Right atrium auricular region (tissue), 2 donors: ENCODE measurements around the gene NME7. TPM values are rescaled to one million over a fixed set of nuclear protein-coding genes. Genes with fewer than 3 reads are reported as not detected.

ENCODE experiments used
- DNase-seq: peaks from one replicate; pipeline ENCODE4 v3.0.0-alpha.2; 2019; ENCODE audit warnings: low spot score
- H3K27ac ChIP-seq, 2 donors: fragments of 200-600 bp; sonication (generic); 1 replicate in 1 of 2; 2 replicates in 1 of 2; pipeline ENCODE4 v1.5.1; 2016 to 2019
- H3K27me3 ChIP-seq, 2 donors: fragments of 200-600 bp; sonication (generic); one replicate each; pipeline versions ENCODE4 v1.5.1 to v1.6.0; 2017 to 2019
- H3K36me3 ChIP-seq: fragments of 200-600 bp; sonication (generic); one replicate; pipeline ENCODE4 v1.5.1; 2016
- H3K4me1 ChIP-seq, 2 donors: fragments of 200-600 bp; sonication (generic); one replicate each; pipeline versions ENCODE4 v1.5.1 to v1.6.0; 2017 to 2019
- H3K4me3 ChIP-seq, 2 donors: fragments of 200-600 bp; sonication (generic); 1 replicate in 1 of 2; 2 replicates in 1 of 2; pipeline ENCODE4 v1.5.1; 2017 to 2019; ENCODE audit warnings: mild to moderate bottlenecking in 1 of 2, moderate library complexity in 1 of 2
- H3K9me3 ChIP-seq, 2 donors: fragments of 200-600 bp; sonication (generic); one replicate each; pipeline ENCODE4 v1.5.1; 2019
- total RNA-seq, 2 donors: library from RNA; depleted of rRNA; stranded (reverse); fragments of >200 nt; gene quantifications; one replicate each; pipeline ENCODE4 v1.1.0, GENCODE V29; 2016
- TF ChIP-seq, protein P1 (sequence below), 2 donors: fragments of 200-600 bp; sonication (generic); IDR thresholded peaks; one replicate each; pipeline ENCODE4 v1.5.1; 2019; ENCODE audit warnings: antibody characterized with exemption in 2 of 2

The NME7 gene
- total RNA-seq, 2 donors from 2014 or later = 9.1 to 10.4 TPM

GRCh38 chr1:169305948-169306347 is 61.6 kb downstream of the NME7 start:
- Histone ChIP-seq H3K4me3 (no peak overlapping the region), H3K9me3 (no peaks in the 10 kb centered on the region), H3K4me1 (no peaks in the 10 kb centered on the region), H3K27me3 (no peaks in the 10 kb centered on the region), H3K36me3 (peaks cover 3% of the 10 kb centered on the region), H3K27ac (no peak overlapping the region)
- DNase-seq = no peak
- TF ChIP-seq, protein P1, sequence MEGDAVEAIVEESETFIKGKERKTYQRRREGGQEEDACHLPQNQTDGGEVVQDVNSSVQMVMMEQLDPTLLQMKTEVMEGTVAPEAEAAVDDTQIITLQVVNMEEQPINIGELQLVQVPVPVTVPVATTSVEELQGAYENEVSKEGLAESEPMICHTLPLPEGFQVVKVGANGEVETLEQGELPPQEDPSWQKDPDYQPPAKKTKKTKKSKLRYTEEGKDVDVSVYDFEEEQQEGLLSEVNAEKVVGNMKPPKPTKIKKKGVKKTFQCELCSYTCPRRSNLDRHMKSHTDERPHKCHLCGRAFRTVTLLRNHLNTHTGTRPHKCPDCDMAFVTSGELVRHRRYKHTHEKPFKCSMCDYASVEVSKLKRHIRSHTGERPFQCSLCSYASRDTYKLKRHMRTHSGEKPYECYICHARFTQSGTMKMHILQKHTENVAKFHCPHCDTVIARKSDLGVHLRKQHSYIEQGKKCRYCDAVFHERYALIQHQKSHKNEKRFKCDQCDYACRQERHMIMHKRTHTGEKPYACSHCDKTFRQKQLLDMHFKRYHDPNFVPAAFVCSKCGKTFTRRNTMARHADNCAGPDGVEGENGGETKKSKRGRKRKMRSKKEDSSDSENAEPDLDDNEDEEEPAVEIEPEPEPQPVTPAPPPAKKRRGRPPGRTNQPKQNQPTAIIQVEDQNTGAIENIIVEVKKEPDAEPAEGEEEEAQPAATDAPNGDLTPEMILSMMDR (IDR thresholded peaks at IDR 0.05) = no peak

DNA sequence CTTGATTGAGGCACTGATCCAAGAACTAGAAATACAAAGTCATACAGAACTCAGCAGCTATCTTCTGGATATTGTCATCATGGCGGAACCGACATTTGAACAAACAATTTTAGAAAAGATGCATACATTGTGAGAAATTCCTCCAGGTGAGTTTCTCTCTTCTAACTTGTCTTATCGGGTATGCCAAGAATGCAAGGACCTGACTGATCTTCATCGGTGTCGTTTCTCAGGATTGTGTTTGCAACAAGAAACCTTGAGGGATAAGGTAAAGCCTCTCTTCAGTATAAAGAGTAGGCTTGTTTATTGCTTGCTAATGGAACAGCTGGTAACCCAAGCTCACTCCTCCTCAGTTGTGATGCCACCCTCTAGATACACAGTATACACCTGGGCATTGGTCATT is 62.2 kb downstream of the NME7 start:
- TF ChIP-seq, protein P1 (IDR thresholded peaks at IDR 0.05) = no peak

GRCh38 chr1:169300854-169301253 is 66.7 kb downstream of the NME7 start:
- TF ChIP-seq, protein P1 (IDR thresholded peaks at IDR 0.05) = no peak
- H3K27me3 ChIP-seq = no peaks in the 10 kb centered on the region
- H3K9me3 ChIP-seq = no peaks in the 10 kb centered on the region
- peaks cover 6% of the 10 kb centered on the region for H3K36me3 ChIP-seq
- DNase-seq = no peak
- H3K4me1 ChIP-seq = no peaks in the 10 kb centered on the region
- no peak overlapping the region for H3K27ac ChIP-seq
- no peak overlapping the region for H3K4me3 ChIP-seq

More for the DNA sequence above, 62.2 kb downstream of the NME7 start:
- Histone ChIP-seq H3K4me1 (no peaks in the 10 kb centered on the region), H3K9me3 (no peaks in the 10 kb centered on the region), H3K27ac (no peak overlapping the region), H3K36me3 (peaks cover 3% of the 10 kb centered on the region), H3K27me3 (no peaks in the 10 kb centered on the region), H3K4me3 (no peak overlapping the region)
- no peak for DNase-seq

DNA sequence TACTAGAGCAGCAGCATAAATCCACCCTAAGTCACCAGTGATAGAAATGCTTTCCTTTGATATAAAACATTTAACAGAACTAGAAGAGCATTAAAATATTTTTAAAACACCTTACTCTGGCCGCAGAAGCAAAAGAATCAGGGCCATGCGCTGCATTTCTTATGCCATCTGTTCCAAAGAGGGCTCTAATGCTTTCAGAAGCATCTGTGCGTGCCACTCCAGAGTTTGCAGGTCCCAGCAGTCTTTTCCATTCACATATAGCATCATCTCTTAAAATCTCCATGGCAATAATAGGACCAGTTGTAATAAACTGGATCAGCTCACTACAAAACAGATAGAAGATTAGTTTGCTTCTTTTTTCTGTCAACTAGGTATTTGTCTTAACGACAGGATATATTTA is 69.2 kb downstream of the NME7 start:
- H3K4me1 ChIP-seq = no peaks in the 10 kb centered on the region
- H3K9me3 ChIP-seq = no peaks in the 10 kb centered on the region
- H3K4me3 ChIP-seq = no peak overlapping the region
- no peak for DNase-seq
- peaks cover 4% of the 10 kb centered on the region for H3K36me3 ChIP-seq
- TF ChIP-seq, protein P1 (IDR thresholded peaks at IDR 0.05) = no peak
- no peaks in the 10 kb centered on the region for H3K27me3 ChIP-seq
- no peak overlapping the region for H3K27ac ChIP-seq

- no peak overlapping the region for H3K4me3 ChIP-seq
- TF ChIP-seq, protein P1 (IDR thresholded peaks at IDR 0.05) = no peak
- H3K27me3 ChIP-seq = no peaks in the 10 kb centered on the region
- H3K36me3 ChIP-seq = peaks cover 4% of the 10 kb centered on the region
- DNase-seq = no peak
- H3K27ac ChIP-seq = no peak overlapping the region
- no peaks in the 10 kb centered on the region for H3K4me1 ChIP-seq
- H3K9me3 ChIP-seq = no peaks in the 10 kb centered on the region
Observed at GRCh38 chr1:169295846-169296245, 71.8 kb downstream of the NME7 start.

- TF ChIP-seq, protein P1 (IDR thresholded peaks at IDR 0.05) = no peak
- no peaks in the 10 kb centered on the region for H3K9me3 ChIP-seq
Observed at GRCh38 chr1:169295425-169295824, 72.2 kb downstream of the NME7 start.

More at GRCh38 chr1:169295425-169295824, 72.2 kb downstream of the NME7 start:
- no peaks in the 10 kb centered on the region for H3K27me3 ChIP-seq
- no peak overlapping the region for H3K27ac ChIP-seq
- peaks cover 4% of the 10 kb centered on the region for H3K36me3 ChIP-seq
- H3K4me1 ChIP-seq = no peaks in the 10 kb centered on the region
- no peak for DNase-seq
- no peak overlapping the region for H3K4me3 ChIP-seq
